Karpas-422 (cell line): ENCODE data around the gene ADCY5. TPM values are rescaled to one million over a fixed set of nuclear protein-coding genes. Genes with fewer than 3 reads are reported as not detected.

Experiments
- DNase-seq: peaks from one replicate; pipeline ENCODE4 v3.0.0-alpha.2; 2015
- H2AFZ ChIP-seq: fragments of 200-600 bp; sonication (generic); 2 replicates; pipeline ENCODE4 v1.6.1; 2014; ENCODE audit warnings: antibody characterized with exemption, low read length, mixed read lengths
- H3K27ac ChIP-seq: fragments of 200-600 bp; sonication (generic); 2 replicates; pipeline ENCODE4 v1.5.1; 2014; ENCODE audit warnings: mild to moderate bottlenecking, low read length, moderate library complexity
- H3K27me3 ChIP-seq: fragments of 200-600 bp; sonication (generic); 2 replicates; pipeline ENCODE4 v1.6.1; 2014; ENCODE audit warnings: low read length, mixed read lengths
- H3K36me3 ChIP-seq: fragments of 200-600 bp; sonication (generic); 2 replicates; pipeline ENCODE4 v1.6.1; 2014; ENCODE audit warnings: low read length, mixed read lengths; ENCODE audit not compliant: insufficient read depth
- H3K4me1 ChIP-seq: fragments of 200-600 bp; sonication (generic); 2 replicates; pipeline ENCODE4 v1.6.1; 2014; ENCODE audit warnings: mild to moderate bottlenecking, low read length, mixed read lengths
- H3K4me2 ChIP-seq: fragments of 200-600 bp; sonication (generic); 2 replicates; pipeline ENCODE4 v1.6.1; 2014; ENCODE audit warnings: low read length, low read depth, mild to moderate bottlenecking; ENCODE audit not compliant: poor library complexity, severe bottlenecking
- H3K4me3 ChIP-seq: fragments of 200-600 bp; sonication (generic); 2 replicates; pipeline ENCODE4 v1.5.1; 2014; ENCODE audit warnings: mild to moderate bottlenecking, antibody characterized with exemption, low read length, mixed read lengths
- H3K79me2 ChIP-seq: fragments of 200-600 bp; sonication (generic); 2 replicates; pipeline ENCODE4 v1.6.1; 2014; ENCODE audit warnings: mild to moderate bottlenecking, low read length, mixed read lengths
- H3K9ac ChIP-seq: fragments of 200-600 bp; sonication (generic); 2 replicates; pipeline ENCODE4 v1.6.0; 2014; ENCODE audit warnings: low read length
- H3K9me2 ChIP-seq: fragments of 200-600 bp; sonication (generic), shearing (Covaris generic); replicated peaks from 2 replicates; pipeline ENCODE4 v1.6.0; 2014; ENCODE audit warnings: mild to moderate bottlenecking, low read length, moderate library complexity; ENCODE audit not compliant: insufficient read depth
- H3K9me3 ChIP-seq: fragments of 300-700, 200-600 bp; sonication (generic); 2 replicates; pipeline ENCODE4 v1.6.1; 2014; ENCODE audit warnings: low read length, mixed read lengths
- H4K20me1 ChIP-seq: fragments of 200-600 bp; sonication (generic); 2 replicates; pipeline ENCODE4 v1.6.1; 2014; ENCODE audit warnings: mild to moderate bottlenecking, antibody characterized with exemption, low read length, low read depth; ENCODE audit not compliant: insufficient read depth
- total RNA-seq: library from RNA; depleted of rRNA; stranded (reverse); fragments of >200 nt; shearing (Covaris generic); gene quantifications from 2 replicates; pipeline ENCODE4 v1.2.3, GENCODE V29; 2014; ENCODE audit warnings: low replicate concordance

The ADCY5 gene
- total RNA-seq, 1 experiment from 2014 or later, result not detected

DNA sequence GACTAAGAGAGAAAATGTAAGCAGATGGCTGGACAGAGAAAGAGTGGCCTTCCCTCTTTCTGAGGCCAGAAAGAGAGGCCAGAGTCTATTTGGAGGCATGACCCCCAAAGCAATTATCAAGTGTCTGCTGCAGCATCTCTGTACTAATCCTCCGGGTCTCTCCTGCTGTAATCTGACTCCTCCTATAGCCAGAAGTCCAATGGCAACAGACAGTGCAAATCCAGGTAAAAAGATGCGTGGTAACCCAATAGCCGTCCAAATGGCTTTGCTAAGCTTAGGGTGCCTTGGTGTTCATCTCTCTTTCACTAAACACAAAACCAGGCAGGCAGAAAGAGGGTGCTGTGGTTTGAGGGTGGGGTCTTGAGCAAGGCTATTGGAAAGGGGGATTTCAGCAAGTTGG, 91.6 kb downstream of the ADCY5 start:
- peaks cover 2% of the 10 kb centered on the region; the same call in 1 of the 2 replicates for H3K9me3 ChIP-seq
- no peak overlapping the region for H3K4me2 ChIP-seq
- H3K4me1 ChIP-seq, result no peaks in the 10 kb centered on the region
- no peaks in the 10 kb centered on the region for H3K27me3 ChIP-seq
- H3K9ac ChIP-seq, result no peak overlapping the region
- H4K20me1 ChIP-seq, result no peaks in the 10 kb centered on the region
- no peak for DNase-seq
- H3K9me2 ChIP-seq, result no peaks in the 10 kb centered on the region
- H2AFZ ChIP-seq, result no peak overlapping the region
- no peaks in the 10 kb centered on the region for H3K79me2 ChIP-seq
- no peaks in the 10 kb centered on the region for H3K36me3 ChIP-seq
- no peak overlapping the region for H3K4me3 ChIP-seq
- H3K27ac ChIP-seq, result no peak overlapping the region

- no peak for DNase-seq
- no peak overlapping the region for H3K27ac ChIP-seq
- no peak overlapping the region for H3K9ac ChIP-seq
- H4K20me1 ChIP-seq, result no peaks in the 10 kb centered on the region
- no peak overlapping the region for H2AFZ ChIP-seq
- no peaks in the 10 kb centered on the region for H3K79me2 ChIP-seq
- H3K9me2 ChIP-seq, result no peaks in the 10 kb centered on the region
- H3K9me3 ChIP-seq, result peaks cover 2% of the 10 kb centered on the region; the same call in 1 of the 2 replicates
- H3K4me2 ChIP-seq, result no peak overlapping the region
- H3K4me1 ChIP-seq, result no peaks in the 10 kb centered on the region
- no peaks in the 10 kb centered on the region for H3K36me3 ChIP-seq
- no peaks in the 10 kb centered on the region for H3K27me3 ChIP-seq
- H3K4me3 ChIP-seq, result no peak overlapping the region
Observed at GRCh38 chr3:123353850-123354233, 95.0 kb downstream of the ADCY5 start.

DNA sequence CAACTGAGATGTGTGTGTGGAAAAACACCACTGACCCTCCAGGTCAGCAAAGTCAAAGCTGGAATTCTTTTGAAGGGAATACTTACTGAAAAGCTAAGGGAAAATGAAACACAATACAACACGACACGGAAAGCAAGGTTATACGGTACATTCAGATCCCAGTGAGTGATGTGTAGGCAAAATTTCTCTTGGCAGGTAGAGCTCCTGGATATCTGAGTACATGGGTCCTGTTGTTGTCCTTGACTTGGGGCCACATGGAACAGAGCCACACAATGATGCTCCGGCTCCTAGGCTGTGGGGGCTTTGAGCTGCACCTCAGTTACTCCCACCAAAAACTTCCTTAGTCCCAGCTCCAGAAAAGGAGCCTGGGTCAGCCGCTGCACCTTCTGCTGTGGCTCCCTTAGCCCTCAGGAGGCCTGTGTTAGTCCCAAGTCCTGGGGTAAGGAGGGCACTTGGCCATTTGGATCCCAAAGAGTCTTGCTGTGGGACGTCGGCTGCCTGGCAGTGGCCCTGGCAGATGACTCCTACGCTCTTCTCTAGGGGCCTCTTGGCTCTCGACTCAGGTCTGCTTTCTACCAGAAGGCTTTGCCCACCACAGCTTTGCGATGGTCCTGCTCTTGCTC, 95.6 kb downstream of the ADCY5 start:
- Histone ChIP-seq H3K27me3 (no peaks in the 10 kb centered on the region), H3K9me2 (no peaks in the 10 kb centered on the region), H3K79me2 (no peaks in the 10 kb centered on the region), H4K20me1 (no peaks in the 10 kb centered on the region), H3K4me1 (no peaks in the 10 kb centered on the region), H3K9ac (no peak overlapping the region), H3K27ac (no peak overlapping the region), H3K4me2 (no peak overlapping the region), H3K9me3 (peaks cover 2% of the 10 kb centered on the region; the same call in 1 of the 2 replicates), H2AFZ (no peak overlapping the region), H3K36me3 (no peaks in the 10 kb centered on the region), H3K4me3 (no peak overlapping the region)
- no peak for DNase-seq

GRCh38 chr3:123352134-123352554, 96.7 kb downstream of the ADCY5 start:
- H3K9ac ChIP-seq, result no peak overlapping the region
- H3K36me3 ChIP-seq, result no peaks in the 10 kb centered on the region
- H4K20me1 ChIP-seq, result no peaks in the 10 kb centered on the region
- H3K9me3 ChIP-seq, result peaks cover 2% of the 10 kb centered on the region; the same call in 1 of the 2 replicates
- no peak overlapping the region for H3K27ac ChIP-seq
- H2AFZ ChIP-seq, result no peak overlapping the region
- H3K27me3 ChIP-seq, result no peaks in the 10 kb centered on the region
- no peak for DNase-seq
- H3K79me2 ChIP-seq, result no peaks in the 10 kb centered on the region
- H3K4me2 ChIP-seq, result no peak overlapping the region
- no peaks in the 10 kb centered on the region for H3K9me2 ChIP-seq
- H3K4me3 ChIP-seq, result no peak overlapping the region
- H3K4me1 ChIP-seq, result no peaks in the 10 kb centered on the region

DNA sequence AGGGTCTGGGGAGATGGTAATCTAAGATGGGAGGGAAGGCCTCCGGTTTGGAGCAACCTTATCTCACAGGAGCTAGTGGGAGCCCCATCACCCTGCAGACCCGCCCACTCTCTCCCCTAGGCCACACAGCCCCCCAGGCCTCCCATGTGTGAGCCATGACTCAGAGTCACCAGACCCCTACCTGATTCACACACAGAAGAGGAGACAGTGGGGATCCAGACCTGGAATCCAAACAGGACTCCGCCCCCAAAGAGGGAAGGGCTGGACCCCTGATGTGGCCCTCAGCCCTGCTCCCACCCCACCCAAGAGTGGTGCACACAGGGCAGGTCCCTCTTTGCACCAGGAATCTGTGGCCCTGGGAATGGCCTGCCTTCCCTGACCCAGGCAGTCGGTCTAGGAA, 97.4 kb downstream of the ADCY5 start:
- Histone ChIP-seq H3K9ac (no peak overlapping the region), H3K9me3 (peaks cover 2% of the 10 kb centered on the region; the same call in 1 of the 2 replicates), H4K20me1 (no peaks in the 10 kb centered on the region; the same call in 1 of the 2 replicates), H3K4me3 (no peak overlapping the region), H2AFZ (no peak overlapping the region), H3K4me2 (no peak overlapping the region), H3K27ac (no peak overlapping the region), H3K4me1 (no peaks in the 10 kb centered on the region), H3K9me2 (no peaks in the 10 kb centered on the region), H3K36me3 (no peaks in the 10 kb centered on the region), H3K79me2 (no peaks in the 10 kb centered on the region), H3K27me3 (no peaks in the 10 kb centered on the region)
- no peak for DNase-seq

- peaks cover 2% of the 10 kb centered on the region; the same call in 1 of the 2 replicates for H3K9me3 ChIP-seq
- H3K9me2 ChIP-seq, result no peaks in the 10 kb centered on the region
- no peak overlapping the region for H3K27ac ChIP-seq
- no peaks in the 10 kb centered on the region; the same call in 1 of the 2 replicates for H4K20me1 ChIP-seq
- H3K4me1 ChIP-seq, result no peaks in the 10 kb centered on the region
- H3K4me3 ChIP-seq, result no peak overlapping the region
- H2AFZ ChIP-seq, result no peak overlapping the region
- H3K27me3 ChIP-seq, result no peaks in the 10 kb centered on the region
- no peak overlapping the region for H3K4me2 ChIP-seq
- DNase-seq, result no peak
- no peaks in the 10 kb centered on the region for H3K36me3 ChIP-seq
- H3K79me2 ChIP-seq, result no peaks in the 10 kb centered on the region
- H3K9ac ChIP-seq, result no peak overlapping the region
Observed at GRCh38 chr3:123350971-123351370, 97.9 kb downstream of the ADCY5 start.

GRCh38 chr3:123349566-123350435, 99.1 kb downstream of the ADCY5 start:
- H2AFZ ChIP-seq, result no peak overlapping the region
- H3K4me2 ChIP-seq, result no peak overlapping the region
- peaks cover 2% of the 10 kb centered on the region; the same call in 1 of the 2 replicates for H3K9me3 ChIP-seq
- H3K27me3 ChIP-seq, result no peaks in the 10 kb centered on the region
- H4K20me1 ChIP-seq, result no peaks in the 10 kb centered on the region; the same call in 1 of the 2 replicates
- no peak for DNase-seq
- no peaks in the 10 kb centered on the region for H3K79me2 ChIP-seq
- no peaks in the 10 kb centered on the region for H3K36me3 ChIP-seq
- H3K4me3 ChIP-seq, result no peak overlapping the region
- H3K27ac ChIP-seq, result no peak overlapping the region
- H3K9me2 ChIP-seq, result no peaks in the 10 kb centered on the region
- H3K9ac ChIP-seq, result no peak overlapping the region
- peaks cover 2% of the 10 kb centered on the region for H3K4me1 ChIP-seq

GRCh38 chr3:123349201-123349535, 99.7 kb downstream of the ADCY5 start:
- H3K9me3 ChIP-seq, result no peaks in the 10 kb centered on the region
- H3K4me2 ChIP-seq, result no peak overlapping the region
- H3K27me3 ChIP-seq, result no peaks in the 10 kb centered on the region
- no peak overlapping the region for H3K4me3 ChIP-seq
- no peak overlapping the region for H3K9ac ChIP-seq
- peaks cover 8% of the 10 kb centered on the region for H3K4me1 ChIP-seq
- no peaks in the 10 kb centered on the region for H3K36me3 ChIP-seq
- no peaks in the 10 kb centered on the region; the same call in 1 of the 2 replicates for H4K20me1 ChIP-seq
- no peaks in the 10 kb centered on the region for H3K79me2 ChIP-seq
- no peak for DNase-seq
- no peak overlapping the region for H3K27ac ChIP-seq
- H3K9me2 ChIP-seq, result no peaks in the 10 kb centered on the region
- H2AFZ ChIP-seq, result no peak overlapping the region
